ENCODE measurements around the gene RRM2. TPM values are rescaled to one million over a fixed set of nuclear protein-coding genes. Genes with fewer than 3 reads are reported as not detected.

RRM2 gene
- total RNA-seq, 1 donor from 2014 or later, result 21.2 TPM

GRCh38 chr2:10085043-10085667 is 37.4 kb upstream of the RRM2 start:
- Mint-ChIP-seq H3K4me1 (ENCODE audit: low read depth, unreplicated experiment) (no peaks in the 10 kb centered on the region), H3K9me3 (ENCODE audit: unreplicated experiment) (peaks cover 3% of the 10 kb centered on the region), H3K27ac (ENCODE audit: unreplicated experiment) (no peak overlapping the region), H3K27me3 (ENCODE audit: unreplicated experiment) (peaks cover 11% of the 10 kb centered on the region), H3K4me3 (ENCODE audit: unreplicated experiment) (no peak overlapping the region), H3K36me3 (ENCODE audit: unreplicated experiment) (no peaks in the 10 kb centered on the region)
- DNase-seq, result no peak
- TF ChIP-seq CTCF (IDR thresholded peaks at IDR 0.05; ENCODE audit: partially characterized antibody, unreplicated experiment), result no peak

- peaks cover 3% of the 10 kb centered on the region for H3K9me3 Mint-ChIP-seq (ENCODE audit: unreplicated experiment)
- no peak overlapping the region for H3K27ac Mint-ChIP-seq (ENCODE audit: unreplicated experiment)
- no peak overlapping the region for H3K4me3 Mint-ChIP-seq (ENCODE audit: unreplicated experiment)
- TF ChIP-seq CTCF (IDR thresholded peaks at IDR 0.05; ENCODE audit: partially characterized antibody, unreplicated experiment), result no peak
- no peak for DNase-seq
- no peaks in the 10 kb centered on the region for H3K36me3 Mint-ChIP-seq (ENCODE audit: unreplicated experiment)
- H3K27me3 Mint-ChIP-seq (ENCODE audit: unreplicated experiment), result peaks cover 11% of the 10 kb centered on the region
- no peaks in the 10 kb centered on the region for H3K4me1 Mint-ChIP-seq (ENCODE audit: low read depth, unreplicated experiment)
Measured at GRCh38 chr2:10085668-10086059, 36.9 kb upstream of the RRM2 start.

- Mint-ChIP-seq H3K4me1 (ENCODE audit: low read depth, unreplicated experiment) (no peaks in the 10 kb centered on the region), H3K27ac (ENCODE audit: unreplicated experiment) (no peak overlapping the region), H3K27me3 (ENCODE audit: unreplicated experiment) (peaks cover 6% of the 10 kb centered on the region), H3K9me3 (ENCODE audit: unreplicated experiment) (no peaks in the 10 kb centered on the region), H3K4me3 (ENCODE audit: unreplicated experiment) (no peak overlapping the region), H3K36me3 (ENCODE audit: unreplicated experiment) (peaks cover under 1% of the 10 kb centered on the region)
- TF ChIP-seq CTCF (IDR thresholded peaks at IDR 0.05; ENCODE audit: partially characterized antibody, unreplicated experiment), result no peak
- DNase-seq, result no peak
Measured at GRCh38 chr2:10086950-10087349, 35.6 kb upstream of the RRM2 start.

GRCh38 chr2:10087360-10087759 is 35.2 kb upstream of the RRM2 start:
- peaks cover 5% of the 10 kb centered on the region for H3K27me3 Mint-ChIP-seq (ENCODE audit: unreplicated experiment)
- H3K27ac Mint-ChIP-seq (ENCODE audit: unreplicated experiment), result no peak overlapping the region
- no peaks in the 10 kb centered on the region for H3K9me3 Mint-ChIP-seq (ENCODE audit: unreplicated experiment)
- peaks cover 4% of the 10 kb centered on the region for H3K36me3 Mint-ChIP-seq (ENCODE audit: unreplicated experiment)
- TF ChIP-seq CTCF (IDR thresholded peaks at IDR 0.05; ENCODE audit: partially characterized antibody, unreplicated experiment), result no peak
- DNase-seq, result no peak
- H3K4me1 Mint-ChIP-seq (ENCODE audit: low read depth, unreplicated experiment), result no peaks in the 10 kb centered on the region
- H3K4me3 Mint-ChIP-seq (ENCODE audit: unreplicated experiment), result no peak overlapping the region

- Mint-ChIP-seq H3K36me3 (ENCODE audit: unreplicated experiment) (peaks cover 9% of the 10 kb centered on the region), H3K9me3 (ENCODE audit: unreplicated experiment) (peaks cover 3% of the 10 kb centered on the region), H3K27me3 (ENCODE audit: unreplicated experiment) (peaks cover 2% of the 10 kb centered on the region), H3K27ac (ENCODE audit: unreplicated experiment) (no peak overlapping the region), H3K4me3 (ENCODE audit: unreplicated experiment) (no peak overlapping the region), H3K4me1 (ENCODE audit: low read depth, unreplicated experiment) (peaks cover 8% of the 10 kb centered on the region)
- no peak for TF ChIP-seq CTCF (IDR thresholded peaks at IDR 0.05; ENCODE audit: partially characterized antibody, unreplicated experiment)
- DNase-seq, result no peak
Measured at GRCh38 chr2:10089565-10090190, 32.9 kb upstream of the RRM2 start.
